LoVo (cell line): ENCODE data around the gene RGS6.

Experiments used
- DNase-seq: peaks from one replicate; pipeline ENCODE4 v3.0.0-alpha.2; 2016; ENCODE audit warnings: low spot score

Gene RGS6

GRCh38 chr14:72404998-72405397, 472.8 kb downstream of the RGS6 start:
- DNase-seq, result no peak

GRCh38 chr14:72408020-72408419, 475.8 kb downstream of the RGS6 start:
- DNase-seq, result no peak

- no peak for DNase-seq
These were observed 476.8 kb downstream of the RGS6 start for GRCh38 chr14:72409047-72409446.

GRCh38 chr14:72416081-72416849, 484.0 kb downstream of the RGS6 start:
- DNase-seq, result no peak

GRCh38 chr14:72416892-72417291, 484.7 kb downstream of the RGS6 start:
- peak; percentile 34 for DNase-seq

GRCh38 chr14:72418806-72419205, 486.6 kb downstream of the RGS6 start:
- no peak for DNase-seq

- no peak for DNase-seq
These were observed 487.1 kb downstream of the RGS6 start for GRCh38 chr14:72419226-72419775.

GRCh38 chr14:72420749-72421474, 488.7 kb downstream of the RGS6 start:
- DNase-seq, result peak; percentile 42

GRCh38 chr14:72423957-72424356, 491.7 kb downstream of the RGS6 start:
- no peak for DNase-seq

GRCh38 chr14:72430457-72430856, 498.2 kb downstream of the RGS6 start:
- no peak for DNase-seq

- DNase-seq, result no peak
These were observed 500.5 kb downstream of the RGS6 start for GRCh38 chr14:72432748-72433147.

- peak; percentile 9 for DNase-seq
These were observed 501.3 kb downstream of the RGS6 start for GRCh38 chr14:72433511-72433910.

GRCh38 chr14:72434856-72435255, 502.6 kb downstream of the RGS6 start:
- DNase-seq, result no peak

GRCh38 chr14:72439707-72440106, 507.5 kb downstream of the RGS6 start:
- DNase-seq, result no peak

GRCh38 chr14:72443256-72443655, 511.0 kb downstream of the RGS6 start:
- no peak for DNase-seq

GRCh38 chr14:72443991-72444441, 511.8 kb downstream of the RGS6 start:
- no peak for DNase-seq

- DNase-seq, result no peak
These were observed 512.5 kb downstream of the RGS6 start for GRCh38 chr14:72444701-72445100.

GRCh38 chr14:72448212-72448611, 516.0 kb downstream of the RGS6 start:
- no peak for DNase-seq

- no peak for DNase-seq
These were observed 518.3 kb downstream of the RGS6 start for GRCh38 chr14:72450473-72451044.

- no peak for DNase-seq
These were observed 519.1 kb downstream of the RGS6 start for GRCh38 chr14:72451054-72451972.

GRCh38 chr14:72452774-72453173, 520.5 kb downstream of the RGS6 start:
- no peak for DNase-seq
